Liver (tissue), 3 donors: Measurements from ENCODE around the gene ADCY3.

Experiments
- CTCF ChIP-seq: fragments of 150-350 bp; IDR thresholded peaks from 2 replicates; pipeline ENCODE4 v1.5.1; 2017; ENCODE audit warnings: improper control_type of control experiment, low read depth, low read length; ENCODE audit not compliant: missing input control
- EGR1 ChIP-seq, 2 donors: IDR thresholded peaks; 2 replicates each; pipeline ENCODE4 v1.6.1; 2016 to 2018; ENCODE audit warnings: antibody characterized with exemption in 2 of 2, low read depth in 2 of 2
- FOXA2 ChIP-seq: IDR thresholded peaks from 2 replicates; pipeline ENCODE4 v1.6.1; 2016; ENCODE audit warnings: antibody characterized with exemption
- GABPA ChIP-seq, 2 donors: IDR thresholded peaks in 1 of 2; conservative IDR thresholded peaks in 1 of 2; 2 replicates each; pipeline ENCODE4 v1.6.1; 2016; ENCODE audit warnings: antibody characterized with exemption in 2 of 2, mild to moderate bottlenecking in 1 of 2, moderate library complexity in 1 of 2
- HNF4A ChIP-seq, 2 donors: conservative IDR thresholded peaks; 2 replicates each; pipeline ENCODE4 v1.6.1; 2016; ENCODE audit warnings: antibody characterized with exemption in 2 of 2, mild to moderate bottlenecking in 2 of 2
- MAX ChIP-seq: IDR thresholded peaks from 2 replicates; pipeline ENCODE4 v1.6.1; 2016; ENCODE audit warnings: antibody characterized with exemption
- NR2F2 ChIP-seq: IDR thresholded peaks from 2 replicates; pipeline ENCODE4 v1.6.1; 2016; ENCODE audit warnings: antibody characterized with exemption
- RAD21 ChIP-seq, 2 donors: IDR thresholded peaks; 2 replicates each; pipeline ENCODE4 v1.6.1; 2016; ENCODE audit warnings: antibody characterized with exemption in 2 of 2, mild to moderate bottlenecking in 2 of 2
- REST ChIP-seq: IDR thresholded peaks from 2 replicates; pipeline ENCODE4 v1.6.1; 2016; ENCODE audit warnings: antibody characterized with exemption, mild to moderate bottlenecking
- RXRA ChIP-seq, 2 donors: IDR thresholded peaks; 2 replicates each; pipeline ENCODE4 v1.6.1; 2017 to 2018; ENCODE audit warnings: antibody characterized with exemption in 2 of 2, mild to moderate bottlenecking in 1 of 2
- SP1 ChIP-seq: IDR thresholded peaks from 2 replicates; pipeline ENCODE4 v1.6.1; 2018; ENCODE audit warnings: antibody characterized with exemption, mild to moderate bottlenecking
- TAF1 ChIP-seq: conservative IDR thresholded peaks from 2 replicates; pipeline ENCODE4 v1.6.1; 2016; ENCODE audit warnings: antibody characterized with exemption, mild to moderate bottlenecking
- YY1 ChIP-seq: IDR thresholded peaks from 2 replicates; pipeline ENCODE4 v1.6.1; 2016; ENCODE audit warnings: antibody characterized with exemption, mild to moderate bottlenecking
- donor health status: healthy.
- donor health status: healthy.

- TF ChIP-seq YY1 (no peak), TAF1 (no peak), RXRA (IDR thresholded peaks at IDR 0.05) (no peak), CTCF (no peak), NR2F2 (no peak), MAX (no peak), GABPA (IDR thresholded peaks at IDR 0.05 in 1 of 2, conservative IDR thresholded peaks at IDR 0.05 in 1 of 2) (no peak), HNF4A (conservative IDR thresholded peaks at IDR 0.05) (no peak), FOXA2 (no peak), SP1 (no peak), RAD21 (IDR thresholded peaks at IDR 0.05) (no peak), REST (no peak), EGR1 (IDR thresholded peaks at IDR 0.05; ENCODE audit: low read depth in 2 of 2) (no peak)
These were observed 13.6 kb downstream of the ADCY3 start for GRCh38 chr2:24906466-24906865.
